ENCODE data around the gene RNF26.

Gene RNF26

DNA sequence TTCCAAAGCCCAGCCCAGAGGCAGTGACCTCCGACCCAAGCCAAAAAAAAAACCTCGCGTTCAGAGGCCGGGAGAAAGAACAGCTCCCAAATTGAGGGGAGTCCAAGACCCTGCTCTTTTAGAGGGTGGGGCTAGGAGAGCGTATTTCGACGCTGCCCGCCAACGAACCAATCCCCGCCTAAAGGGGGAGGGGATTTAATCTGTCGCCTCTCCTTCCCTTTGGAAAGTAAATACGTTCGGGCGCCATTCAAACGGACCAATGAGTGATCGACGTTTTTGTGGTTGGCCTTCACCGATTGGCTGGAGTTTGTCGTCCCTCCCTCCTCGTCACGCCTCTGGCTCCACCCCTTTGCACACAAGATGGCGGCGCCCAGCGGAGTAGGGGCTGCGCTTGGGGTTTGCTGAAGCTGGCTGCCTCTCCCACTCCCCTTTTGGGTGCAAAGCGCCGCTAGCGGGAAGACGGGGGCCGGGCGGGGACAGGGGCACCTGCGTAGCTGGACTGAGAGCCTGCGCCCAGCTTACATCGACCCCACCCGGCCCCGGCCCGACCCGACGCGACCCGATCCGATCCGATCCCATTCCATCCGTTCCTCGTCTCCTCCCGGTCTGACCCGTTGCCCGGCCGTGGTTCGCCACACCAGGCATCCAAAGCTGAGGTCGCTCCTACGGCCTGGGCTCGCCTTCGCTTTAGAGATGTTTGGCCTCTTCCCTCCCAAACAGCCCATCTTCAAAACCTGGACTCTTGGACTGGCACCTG, at the start of gene RNF26:
RNF26 (plus strand) TSS at position 354 of the 757 bp plus-strand sequence. CDS start 596 bp downstream, outside the sequence.
- DNase-seq: peak; percentile 97

DNA sequence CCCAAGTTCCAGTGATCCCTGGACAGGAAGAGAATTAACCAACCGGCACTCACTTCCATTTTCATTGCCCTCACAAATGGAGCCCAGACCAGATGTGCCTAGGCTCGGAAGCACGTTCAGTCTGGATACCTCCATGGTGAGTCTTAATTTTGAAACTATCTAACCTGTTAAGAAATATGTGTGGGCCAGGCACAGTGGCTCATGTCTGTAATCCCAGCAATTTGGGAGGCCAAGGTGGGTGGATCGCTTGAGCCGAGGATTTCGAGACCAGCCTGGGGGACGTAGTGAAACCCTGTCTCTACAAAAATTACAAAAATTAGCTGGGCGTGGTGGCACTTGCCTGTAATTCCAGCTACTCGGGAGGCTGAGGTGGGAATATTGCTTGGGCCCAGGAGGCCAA, 48.9 kb upstream of the RNF26 start:
- no peak for DNase-seq

DNA sequence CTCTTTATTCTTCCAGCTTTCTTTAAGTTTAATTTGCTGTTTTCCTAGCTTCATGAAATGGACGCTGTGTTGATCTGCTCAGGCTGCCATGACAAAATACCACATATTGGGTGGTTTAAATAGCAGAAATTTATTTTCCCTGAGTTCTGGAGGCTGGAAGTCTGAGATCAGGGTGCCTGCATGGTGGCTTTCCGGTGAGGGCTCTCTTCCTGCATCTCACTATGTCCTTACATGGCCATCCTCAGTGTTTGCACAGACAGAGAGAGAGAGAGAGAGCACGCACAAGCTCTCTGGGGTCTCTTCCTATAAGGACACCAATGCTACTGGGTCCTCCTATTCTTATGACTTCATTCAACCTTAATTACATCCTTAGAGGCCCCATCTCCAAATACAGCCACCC, 46.1 kb upstream of the RNF26 start:
- DNase-seq: no peak

- no peak for DNase-seq
These were observed 43.3 kb upstream of the RNF26 start for GRCh38 chr11:119290894-119291497.

DNA sequence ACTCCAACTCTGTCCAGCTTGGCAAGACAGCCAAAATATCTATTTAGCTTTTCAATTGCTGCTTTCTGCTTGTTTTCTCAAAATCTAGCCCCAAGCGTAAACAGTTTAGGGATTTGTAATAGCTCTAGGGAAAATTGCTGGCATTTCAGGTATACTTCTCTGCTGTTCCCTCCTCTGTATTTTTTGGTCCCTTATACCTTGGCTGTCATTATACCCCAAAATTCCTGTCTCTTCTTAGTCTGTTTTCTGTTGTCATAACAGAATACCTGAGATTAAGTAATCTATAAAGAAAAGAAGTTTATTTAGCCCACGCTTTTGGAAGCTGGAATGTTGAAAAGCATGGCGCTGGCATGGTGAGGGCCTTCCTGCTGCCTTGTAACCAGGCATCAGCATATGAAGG, 40.9 kb upstream of the RNF26 start:
- DNase-seq: no peak

DNA sequence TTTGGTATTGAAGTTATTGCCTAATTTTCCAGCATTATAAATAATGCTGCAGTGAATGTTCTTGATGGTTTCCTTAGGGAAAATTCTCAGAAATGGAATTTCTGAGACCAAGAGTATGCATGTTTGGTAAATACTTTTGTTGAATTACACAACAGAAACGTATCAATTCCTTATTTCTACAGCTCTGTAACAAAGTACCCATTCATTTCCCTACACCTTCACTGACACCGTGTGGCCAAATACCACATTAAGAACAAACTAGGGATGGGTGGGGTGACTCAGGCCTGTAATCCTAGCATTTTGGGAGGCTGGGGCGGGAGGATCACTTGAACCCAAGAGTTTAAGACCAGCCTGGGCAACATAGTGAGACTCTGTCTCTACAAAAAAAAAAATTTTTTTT, 39.1 kb upstream of the RNF26 start:
- DNase-seq: no peak

- DNase-seq: no peak
These were observed 36.4 kb upstream of the RNF26 start for GRCh38 chr11:119297938-119298337.

DNA sequence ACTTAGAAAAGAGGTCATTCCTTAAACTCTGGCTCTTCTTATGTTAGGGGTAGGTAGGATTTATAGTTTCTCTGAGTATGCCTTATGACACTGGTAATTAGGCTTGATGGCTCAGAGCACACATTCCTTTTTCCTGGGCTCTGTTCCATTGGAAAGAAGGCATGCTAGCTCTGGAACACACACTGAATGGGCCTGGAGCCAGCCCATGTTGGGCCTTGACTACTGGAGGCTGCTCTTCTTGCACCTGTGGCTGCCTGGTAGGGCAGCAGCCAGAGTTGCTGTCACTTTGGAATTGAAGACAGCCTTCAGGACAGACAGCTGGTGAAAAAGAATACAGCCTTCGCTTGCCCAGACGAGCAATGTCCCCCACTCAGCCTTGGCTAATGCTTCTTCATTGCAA, 35.6 kb upstream of the RNF26 start:
- DNase-seq: no peak

DNA sequence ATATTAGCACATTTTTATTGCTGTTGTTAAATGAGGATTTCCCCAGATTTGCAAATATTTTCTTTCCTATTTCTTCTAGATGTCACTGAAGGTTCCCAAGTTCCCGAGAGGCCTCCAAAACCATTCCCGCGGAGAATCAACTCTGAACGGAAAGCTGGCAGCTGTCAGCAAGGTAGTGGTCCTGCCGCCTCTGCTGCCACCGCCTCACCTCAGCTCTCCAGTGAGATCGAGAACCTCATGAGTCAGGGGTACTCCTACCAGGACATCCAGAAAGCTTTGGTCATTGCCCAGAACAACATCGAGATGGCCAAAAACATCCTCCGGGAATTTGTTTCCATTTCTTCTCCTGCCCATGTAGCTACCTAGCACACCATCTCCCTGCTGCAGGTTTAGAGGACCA, 34.9 kb upstream of the RNF26 start:
- no peak for DNase-seq

GRCh38 chr11:119300198-119300964, 33.9 kb upstream of the RNF26 start:
- no peak for DNase-seq

- DNase-seq: no peak
These were observed 31.1 kb upstream of the RNF26 start for GRCh38 chr11:119303227-119303718.

DNA sequence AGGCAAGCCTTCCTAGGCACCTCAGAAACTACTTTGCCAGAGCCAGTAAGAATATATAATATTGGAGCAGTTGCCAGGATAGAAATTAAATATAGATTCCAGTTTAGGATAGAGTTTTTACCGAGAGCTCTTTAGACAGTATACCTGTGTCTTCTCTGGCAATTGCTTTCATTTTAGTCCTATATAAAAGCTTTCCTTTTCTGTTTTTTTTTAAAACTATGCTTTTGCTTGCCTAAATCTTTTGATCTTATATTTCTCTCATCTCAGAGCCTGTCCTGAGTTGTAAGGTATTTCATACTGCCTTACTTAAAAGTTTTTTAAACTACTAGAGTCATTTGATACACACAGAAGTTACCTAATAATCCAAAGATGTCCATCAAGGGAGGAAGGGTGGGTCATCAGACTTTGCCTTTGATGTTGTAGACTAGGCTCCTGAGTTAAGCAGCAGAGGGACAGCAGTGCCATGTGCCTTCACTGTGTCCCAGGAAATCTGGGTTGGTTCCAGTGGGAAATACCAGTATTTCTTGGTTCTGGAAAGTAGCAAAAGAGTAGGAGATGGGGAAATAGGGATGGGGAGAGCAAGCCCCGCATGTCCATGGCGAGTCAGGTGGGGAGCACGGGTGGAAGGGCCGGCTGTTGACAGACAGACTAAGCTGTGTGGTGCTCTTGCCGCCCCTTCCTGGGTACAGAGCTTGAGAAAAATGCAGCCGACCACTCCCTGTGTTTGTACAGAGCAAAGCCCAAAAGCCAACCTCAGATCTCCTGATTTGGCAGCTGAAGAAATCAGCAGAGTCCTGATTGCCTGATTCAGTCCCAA, 28.6 kb upstream of the RNF26 start:
- DNase-seq: no peak

GRCh38 chr11:119306373-119306890, 27.9 kb upstream of the RNF26 start:
- DNase-seq: peak; percentile 48

- DNase-seq: no peak
These were observed 27.1 kb upstream of the RNF26 start for GRCh38 chr11:119307219-119307618.

DNA sequence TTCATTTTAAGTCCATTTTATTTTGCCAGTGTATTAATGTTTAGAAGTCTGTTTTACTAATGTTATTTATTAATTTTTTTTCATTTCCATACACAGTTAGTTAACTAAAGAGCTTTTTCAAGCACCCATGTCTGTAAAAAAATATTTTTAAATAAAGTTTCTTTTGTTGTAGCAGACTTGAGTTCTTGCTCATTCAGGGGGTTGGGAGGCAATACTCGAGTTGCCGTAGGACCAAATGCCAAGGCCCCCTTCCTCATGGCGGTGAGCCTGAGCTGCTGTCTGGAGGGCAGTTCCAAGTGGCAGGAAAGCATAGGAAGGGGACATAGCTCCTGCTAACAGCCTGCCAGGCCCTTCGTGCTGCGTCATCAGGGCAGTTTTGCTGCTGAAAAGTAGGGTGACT, 26.4 kb upstream of the RNF26 start:
- no peak for DNase-seq

GRCh38 chr11:119309411-119309810, 24.9 kb upstream of the RNF26 start:
- no peak for DNase-seq

DNA sequence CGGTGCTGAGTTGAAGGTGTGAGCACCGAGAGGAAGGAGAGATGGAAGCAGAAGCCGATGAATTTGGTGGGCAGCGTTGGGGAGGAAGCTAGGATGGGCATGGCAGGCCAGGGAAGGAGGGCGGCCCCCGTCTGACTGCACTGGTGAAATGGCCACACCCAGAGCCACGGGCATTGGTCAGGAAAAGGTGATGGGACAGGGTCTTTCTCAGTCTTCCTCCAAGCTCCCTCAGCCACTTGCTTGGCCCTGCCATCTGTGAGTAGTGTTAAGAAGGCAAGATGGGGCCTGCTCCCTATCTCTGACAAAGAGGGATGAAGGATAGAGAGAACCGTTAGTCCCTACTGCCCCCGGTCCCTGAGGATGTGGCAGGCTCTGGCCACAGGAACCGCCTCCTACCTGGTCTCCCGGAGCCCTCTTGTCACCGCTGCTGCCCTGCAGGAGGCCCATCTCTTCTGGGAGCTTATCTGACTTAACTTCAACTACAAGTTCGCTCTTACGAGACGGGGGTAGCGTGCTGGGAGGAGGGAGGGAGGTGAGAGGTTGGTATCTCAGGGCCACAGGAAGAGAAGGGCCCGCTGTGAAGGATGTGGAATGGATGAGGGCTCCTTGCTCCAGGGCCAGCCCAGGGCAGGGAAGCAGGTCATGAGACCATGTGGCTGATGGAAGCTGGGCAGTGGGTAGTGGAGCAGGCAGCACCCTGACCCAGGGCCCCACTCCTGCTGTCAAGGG, 24.2 kb upstream of the RNF26 start:
- no peak for DNase-seq

- no peak for DNase-seq
These were observed 23.7 kb upstream of the RNF26 start for GRCh38 chr11:119310682-119311052.

GRCh38 chr11:119314726-119315125, 19.6 kb upstream of the RNF26 start:
- DNase-seq: no peak

DNA sequence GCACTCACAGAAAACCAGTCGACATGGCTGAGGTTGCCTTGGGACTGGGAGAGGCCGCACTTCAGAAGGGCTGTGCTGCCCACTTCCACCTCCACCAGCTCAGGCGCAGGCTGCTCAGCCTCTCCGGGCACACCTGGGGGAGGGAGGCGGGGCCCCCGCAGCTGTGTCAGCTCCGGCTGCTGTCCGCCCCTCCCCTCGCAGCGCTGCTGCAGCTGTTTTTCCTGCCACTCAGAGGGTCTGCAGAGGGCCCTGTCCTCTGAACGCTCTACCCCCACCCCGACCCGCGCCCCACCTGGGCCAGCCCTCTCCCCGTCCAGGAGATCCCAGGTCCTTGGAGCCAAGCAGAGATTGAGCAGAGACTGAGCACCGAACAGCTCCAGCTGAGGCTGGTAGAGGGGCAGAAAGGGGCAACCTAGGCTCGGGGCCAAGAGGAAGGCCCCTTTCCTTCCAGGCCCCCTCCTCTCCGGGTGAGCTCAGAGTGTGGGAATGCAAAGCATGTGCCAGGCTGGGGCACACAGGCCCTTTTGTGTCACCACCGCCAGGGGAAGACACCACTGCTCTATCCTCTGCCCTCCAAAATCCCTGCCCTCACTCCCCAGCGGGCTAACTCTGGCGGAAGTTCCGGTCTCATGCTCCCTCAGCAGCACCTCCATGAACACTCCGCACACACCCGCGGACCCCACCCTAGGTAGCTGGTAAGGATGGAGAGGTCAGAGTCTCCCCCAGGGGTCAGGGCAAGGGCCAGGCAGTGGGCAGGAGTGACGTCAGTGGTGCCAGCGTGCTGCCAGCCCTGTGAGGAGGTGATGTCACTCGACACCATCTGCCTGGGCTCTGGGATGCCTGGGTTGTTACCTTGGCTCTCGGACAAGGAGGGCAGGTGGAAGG, 19.0 kb upstream of the RNF26 start:
- DNase-seq: peak; percentile 56

Measured in activated CD4-positive, alpha-beta T cell treated with anti-CD3 and anti-CD28 coated beads, Interleukin-10, Interleukin-2, amounts not matched to agents 100 ng/mL and 50 ng/mL, durations not matched to agents 16 hours and 8 hours (primary cell).